Right hindlimb (tissue), 1 donor: Measurements from ENCODE around the gene PRR33.
"Not testable (repeated sequence)": the region's sequence is repeated elsewhere in the genome, so short reads cannot be mapped to it uniquely, and the experiment has no call there.

Source experiments
- DNase-seq: peaks from one replicate; pipeline ENCODE4 v3.0.0-alpha.2; 2018

PRR33 gene

GRCh38 chr11:1888811-1889210 is 2.9 kb downstream of the PRR33 start:
- no peak for DNase-seq

- no peak for DNase-seq
Measured at GRCh38 chr11:1888347-1888753, 3.3 kb downstream of the PRR33 start.

- no peak for DNase-seq
Measured at GRCh38 chr11:1887451-1888346, 4.0 kb downstream of the PRR33 start.

- DNase-seq: not testable (repeated sequence)
Measured at GRCh38 chr11:1886551-1886950, 5.1 kb downstream of the PRR33 start.

- DNase-seq: no peak
Measured at GRCh38 chr11:1884303-1884700, 7.4 kb downstream of the PRR33 start.

- peak; percentile 20 for DNase-seq
Measured at GRCh38 chr11:1883346-1884302, 8.1 kb downstream of the PRR33 start.

- DNase-seq: peak; percentile 95
Measured at GRCh38 chr11:1882265-1883238, 9.1 kb downstream of the PRR33 start.

- DNase-seq: peak; percentile 93
Measured at GRCh38 chr11:1881442-1882264, 10.0 kb downstream of the PRR33 start.

- peak; percentile 43 for DNase-seq
Measured at GRCh38 chr11:1880746-1881441, 10.8 kb downstream of the PRR33 start.

GRCh38 chr11:1879941-1880720 is 11.6 kb downstream of the PRR33 start:
- DNase-seq: peak; percentile 92

- peak; percentile 23 for DNase-seq
Measured at GRCh38 chr11:1879342-1879940, 12.3 kb downstream of the PRR33 start.

- peak; percentile 93 for DNase-seq
Measured at GRCh38 chr11:1878137-1879031, 13.3 kb downstream of the PRR33 start.

- DNase-seq: peak; percentile 89
Measured at GRCh38 chr11:1877211-1878136, 14.2 kb downstream of the PRR33 start.

GRCh38 chr11:1876361-1877063 is 15.2 kb downstream of the PRR33 start:
- peak; percentile 95 for DNase-seq

- not testable (repeated sequence) for DNase-seq
Measured at GRCh38 chr11:1875851-1876301, 15.8 kb downstream of the PRR33 start.
